MV-4-11 (cell line): ENCODE measurements around the gene NLRC3.

ENCODE experiments used
- DNase-seq: peaks from one replicate; lab custom pipeline; 2025; lab: John Stamatoyannopoulos, UW

Gene NLRC3

DNA sequence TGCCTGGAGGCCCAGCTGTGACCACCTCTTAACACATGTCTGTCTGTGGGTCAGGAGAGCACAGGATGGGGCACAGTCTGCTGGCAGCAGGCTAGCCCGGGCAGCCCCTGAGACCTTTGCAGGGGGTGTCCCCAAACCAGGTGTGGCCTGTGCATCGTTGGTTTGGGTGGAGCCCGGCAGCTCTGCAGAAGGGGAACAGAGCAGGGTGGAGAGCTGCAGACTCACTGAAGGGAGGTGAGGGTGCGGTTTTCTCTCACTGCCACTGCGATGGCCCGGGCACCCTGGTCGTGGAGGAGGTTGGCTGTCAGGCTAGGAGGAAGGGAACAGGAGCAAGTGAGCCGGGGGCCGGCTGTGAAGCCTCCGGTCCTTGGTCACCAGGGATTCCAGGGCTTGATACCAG is 28.8 kb downstream of the NLRC3 start:
- no peak for DNase-seq

DNA sequence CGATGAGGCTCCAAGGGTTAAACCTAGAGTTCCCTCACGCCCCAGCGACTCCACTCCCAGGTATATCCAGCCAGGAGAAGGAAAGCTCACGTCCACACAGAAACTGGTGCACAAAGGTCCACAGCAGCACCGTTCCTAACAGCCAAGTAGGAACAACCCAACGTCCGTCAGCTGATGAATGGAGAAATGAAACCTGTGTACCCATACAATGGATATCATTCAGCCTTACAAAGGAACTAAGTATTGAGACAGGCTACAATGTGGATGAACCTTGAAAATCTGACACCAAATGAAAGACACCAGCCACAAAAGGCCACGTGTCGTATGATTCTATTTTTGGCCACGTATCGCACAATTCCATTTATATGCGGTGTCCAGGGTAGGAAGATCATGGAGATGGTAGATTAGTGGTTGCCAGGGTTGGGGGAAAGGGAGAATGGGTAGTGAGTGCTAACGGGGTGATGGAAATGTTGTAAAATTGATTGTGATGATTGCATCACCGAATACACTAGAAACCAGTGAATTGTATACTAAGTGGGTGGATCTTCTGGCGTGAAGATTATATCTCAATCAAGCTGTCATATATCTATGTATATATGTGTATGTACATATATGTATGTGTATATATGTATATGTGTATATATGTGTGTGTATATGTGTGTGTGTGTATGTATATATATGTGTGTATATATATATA is 30.1 kb downstream of the NLRC3 start:
- DNase-seq: peak; percentile 85

GRCh38 chr16:3542601-3543373 is 34.4 kb downstream of the NLRC3 start:
- no peak for DNase-seq

DNA sequence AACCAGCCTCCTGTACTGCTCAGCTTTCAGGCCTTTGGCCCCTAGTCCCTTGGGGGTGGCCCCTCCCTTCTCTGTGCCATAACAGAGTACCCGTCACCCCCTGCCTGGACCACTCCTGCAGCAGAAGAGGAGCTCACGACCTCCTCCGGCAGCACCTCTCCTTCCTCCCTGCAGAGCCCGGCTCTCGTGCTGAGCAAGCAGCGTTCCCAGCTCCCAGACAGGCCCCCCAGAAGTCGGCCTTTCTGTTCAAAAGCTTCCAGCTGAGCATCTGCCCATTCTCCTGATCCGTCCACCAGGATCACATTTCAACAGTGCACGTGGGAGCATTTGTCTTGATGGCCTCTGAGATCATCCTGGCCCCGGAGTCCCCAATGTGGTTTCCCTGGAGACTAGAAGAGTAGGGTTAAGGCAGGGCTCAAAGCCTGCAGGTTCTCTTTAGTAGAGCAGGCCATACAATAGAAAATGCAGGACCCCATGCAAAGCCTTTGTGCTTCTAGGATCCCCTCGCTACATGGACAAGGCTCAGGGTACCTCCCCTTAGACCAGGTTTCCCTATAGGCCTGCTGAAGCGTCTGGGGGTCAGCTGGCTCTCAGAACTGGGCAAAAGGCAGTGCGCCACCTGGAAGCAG is 35.6 kb downstream of the NLRC3 start:
- DNase-seq: no peak

DNA sequence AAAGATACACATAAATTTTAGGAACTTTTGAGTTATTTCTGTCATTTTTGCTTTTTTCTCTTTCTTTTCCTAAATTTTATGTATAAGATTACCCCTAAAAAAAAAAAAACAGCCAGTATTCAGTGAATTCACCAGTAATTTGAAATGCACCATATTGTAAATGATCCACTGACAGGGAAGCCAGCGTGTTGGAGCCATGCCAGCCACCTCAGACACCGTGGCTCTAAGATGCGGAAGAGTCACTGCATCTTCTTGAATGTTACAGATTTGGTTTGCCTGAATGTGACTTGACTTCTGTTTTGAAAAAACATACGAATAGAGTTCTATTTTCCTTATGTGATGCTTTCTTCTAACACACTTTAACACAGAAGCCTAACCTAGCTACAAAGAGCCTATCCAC is 39.0 kb downstream of the NLRC3 start:
- DNase-seq: no peak

DNA sequence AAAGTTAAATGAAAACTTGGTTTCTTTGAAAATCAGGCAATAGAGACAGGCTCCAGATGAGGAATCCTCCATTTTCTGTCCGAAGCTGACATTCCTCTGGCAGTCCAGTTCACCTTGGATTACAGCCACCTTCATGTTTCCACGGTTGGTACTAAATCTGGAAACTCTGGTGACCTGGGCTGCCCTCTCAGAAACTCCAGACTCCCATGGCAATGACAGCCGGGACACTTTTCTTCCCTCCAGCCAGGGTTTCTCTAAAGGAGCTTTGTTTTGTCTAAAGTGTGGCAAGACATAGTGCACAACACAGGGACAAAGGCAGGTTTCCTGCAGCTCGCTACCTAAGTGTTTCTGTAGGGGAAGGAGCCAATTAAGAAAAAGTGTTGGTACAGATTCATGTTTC is 40.4 kb downstream of the NLRC3 start:
- no peak for DNase-seq

DNA sequence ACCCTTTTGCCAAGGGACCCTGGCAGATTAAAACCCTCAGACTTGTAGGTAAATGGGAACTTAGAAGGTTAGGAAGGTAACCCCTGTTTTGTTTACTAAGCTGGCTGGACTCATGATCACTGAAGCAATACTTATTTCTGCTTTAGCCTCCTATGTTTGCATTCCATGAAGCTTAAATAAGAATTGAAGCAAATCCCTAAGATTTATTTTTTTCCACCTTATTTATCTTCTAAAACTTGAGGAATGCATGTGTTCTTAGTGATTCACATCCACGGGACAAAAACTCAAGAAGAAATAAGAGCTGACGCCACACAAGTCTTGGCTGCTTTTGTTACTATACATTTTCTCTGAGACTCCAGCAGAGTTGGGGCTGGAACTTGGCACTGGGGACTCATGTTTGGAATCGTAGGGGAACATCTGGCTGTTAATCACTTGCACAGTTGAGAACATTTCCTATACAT is 40.9 kb downstream of the NLRC3 start:
- no peak for DNase-seq

- no peak for DNase-seq
These were observed 43.1 kb downstream of the NLRC3 start for GRCh38 chr16:3534126-3534525.

DNA sequence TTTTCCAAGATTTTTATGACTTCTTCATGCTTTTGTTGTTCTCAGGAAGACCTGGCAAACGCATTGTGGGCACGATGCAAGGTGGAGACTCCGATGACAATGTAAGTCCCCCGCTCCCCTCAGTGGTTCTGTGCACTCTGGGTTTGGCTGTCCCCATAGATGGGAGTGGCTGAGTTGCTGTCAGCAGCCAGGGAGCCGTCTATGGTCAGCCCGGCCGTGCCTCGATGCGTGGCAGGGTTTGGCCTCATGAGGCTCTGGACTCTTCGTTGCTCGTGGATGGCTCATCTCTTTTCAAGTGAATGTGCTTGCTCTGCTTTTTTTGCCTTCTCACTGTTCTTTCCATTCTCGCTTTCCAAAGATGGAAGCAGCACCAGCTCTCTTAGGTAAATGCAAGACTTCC is 44.5 kb downstream of the NLRC3 start:
- DNase-seq: no peak

- no peak for DNase-seq
These were observed 46.8 kb downstream of the NLRC3 start for GRCh38 chr16:3530371-3530914.

DNA sequence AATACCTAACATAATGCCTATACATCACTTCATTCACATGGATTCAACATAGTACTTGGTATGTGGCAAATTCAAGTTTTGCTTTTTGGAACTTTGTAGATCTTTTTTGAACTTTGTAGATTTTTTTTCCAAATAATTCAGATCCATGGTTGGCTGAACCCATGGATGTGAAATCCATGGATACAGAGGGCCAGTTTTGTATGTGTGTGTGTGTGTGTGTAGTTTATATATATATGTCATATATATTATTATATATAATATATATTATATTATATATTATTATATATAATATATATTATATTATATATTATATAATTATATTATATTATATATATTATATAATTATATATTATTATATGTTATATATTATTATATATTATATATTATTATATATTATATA is 48.0 kb downstream of the NLRC3 start:
- no peak for DNase-seq

DNA sequence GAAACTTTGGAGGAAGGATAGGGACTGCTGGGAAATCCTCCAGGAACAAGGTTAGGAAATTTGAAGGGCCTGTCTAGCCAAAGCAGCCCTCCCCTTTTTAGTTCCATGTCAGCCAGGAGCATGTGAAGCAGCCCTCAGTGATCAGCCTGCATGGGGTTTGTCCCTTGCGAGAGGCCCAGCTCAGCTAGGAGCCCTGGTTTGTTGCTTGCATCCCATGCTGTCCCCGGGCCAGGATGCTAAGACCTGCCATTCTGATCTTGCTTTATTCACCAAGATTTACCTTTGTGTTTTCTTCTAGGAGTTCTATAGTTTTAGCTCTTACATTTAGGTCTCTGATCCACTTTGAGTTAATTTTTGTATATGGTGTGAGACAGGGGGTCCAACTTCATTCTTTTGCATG is 48.8 kb downstream of the NLRC3 start:
- no peak for DNase-seq

- peak; percentile 56 for DNase-seq
These were observed 49.9 kb downstream of the NLRC3 start for GRCh38 chr16:3527216-3527829.

DNA sequence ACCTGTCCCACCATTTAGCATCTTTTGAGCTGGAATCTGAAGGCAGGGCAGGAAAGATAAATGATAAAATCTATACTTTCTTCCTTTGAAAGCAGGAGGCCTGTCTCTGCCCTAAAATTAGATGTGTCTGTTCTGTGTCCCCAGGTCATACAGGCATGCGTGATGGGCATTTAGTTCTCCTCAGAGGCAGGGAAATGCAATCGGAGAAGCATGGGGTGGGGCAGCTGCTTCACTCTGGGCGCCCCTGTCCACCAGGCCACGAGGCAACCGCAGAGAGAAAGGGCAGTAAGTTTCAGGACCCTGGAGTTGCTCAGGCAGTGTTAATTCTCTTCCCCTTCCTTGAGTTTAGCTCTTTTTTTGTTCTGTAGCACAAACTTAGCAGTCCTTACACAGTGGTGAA is 51.3 kb downstream of the NLRC3 start:
- peak; percentile 56 for DNase-seq

DNA sequence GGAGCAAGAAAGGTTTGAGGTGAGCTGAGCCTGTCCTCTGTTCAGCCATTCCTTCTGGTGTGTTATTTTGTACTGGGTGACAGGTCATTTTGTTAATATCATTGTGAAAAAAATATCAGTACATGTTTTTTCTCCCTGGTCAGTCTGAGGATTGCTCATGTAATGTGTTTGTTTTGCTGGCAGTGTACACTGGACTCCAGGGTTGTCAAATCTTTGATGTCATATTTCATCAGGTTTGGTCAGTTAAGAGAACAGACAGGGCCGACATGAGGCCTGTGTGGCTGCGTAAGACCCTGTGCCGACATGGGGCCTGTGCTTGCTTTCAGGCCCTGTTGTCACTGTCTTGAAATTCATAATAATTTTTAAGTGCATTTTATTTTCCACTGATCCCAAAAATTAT is 53.9 kb downstream of the NLRC3 start:
- DNase-seq: no peak

GRCh38 chr16:3520841-3521240 is 56.4 kb downstream of the NLRC3 start:
- no peak for DNase-seq

DNA sequence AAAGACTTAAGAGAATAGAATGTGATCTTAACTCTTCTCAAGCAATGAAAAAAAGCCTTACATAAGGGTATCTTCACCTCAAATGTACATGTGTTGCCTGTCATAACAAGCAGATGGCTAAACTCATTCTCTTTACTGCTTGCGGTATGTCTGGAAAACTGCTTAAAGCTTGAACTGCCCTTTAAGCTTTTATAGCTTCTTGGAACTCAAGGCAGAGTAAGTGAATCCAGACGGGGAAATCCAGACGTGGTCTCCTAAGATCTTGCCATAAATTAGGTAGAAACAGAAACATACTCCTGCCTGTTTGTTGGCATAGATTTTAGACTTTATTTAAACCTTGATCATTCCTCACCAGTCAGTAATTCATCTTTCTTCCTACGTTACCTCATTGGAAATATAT is 56.8 kb downstream of the NLRC3 start:
- DNase-seq: no peak

- DNase-seq: no peak
These were observed 57.6 kb downstream of the NLRC3 start for GRCh38 chr16:3519581-3519980.

DNA sequence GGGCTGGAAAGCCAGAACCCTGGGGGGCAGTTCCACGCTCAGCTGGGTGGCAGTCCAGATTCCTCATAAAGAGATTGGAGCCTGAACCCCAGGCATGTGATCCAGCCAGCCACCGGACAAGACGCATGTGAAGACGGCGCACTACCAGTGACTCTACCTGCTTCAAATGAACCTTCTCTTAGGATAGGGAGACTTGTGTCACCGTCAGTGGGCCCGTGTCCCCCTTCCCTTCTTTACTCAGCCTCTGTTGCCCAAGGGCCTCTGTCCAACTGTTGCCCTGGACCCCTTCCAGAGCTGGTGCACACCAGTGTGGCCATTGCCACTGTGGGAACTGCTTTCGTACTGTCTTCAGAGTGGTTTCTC is 58.2 kb downstream of the NLRC3 start:
- DNase-seq: no peak

- DNase-seq: no peak
These were observed 58.8 kb downstream of the NLRC3 start for GRCh38 chr16:3518292-3518985.

- no peak for DNase-seq
These were observed 61.3 kb downstream of the NLRC3 start for GRCh38 chr16:3515897-3516296.

DNA sequence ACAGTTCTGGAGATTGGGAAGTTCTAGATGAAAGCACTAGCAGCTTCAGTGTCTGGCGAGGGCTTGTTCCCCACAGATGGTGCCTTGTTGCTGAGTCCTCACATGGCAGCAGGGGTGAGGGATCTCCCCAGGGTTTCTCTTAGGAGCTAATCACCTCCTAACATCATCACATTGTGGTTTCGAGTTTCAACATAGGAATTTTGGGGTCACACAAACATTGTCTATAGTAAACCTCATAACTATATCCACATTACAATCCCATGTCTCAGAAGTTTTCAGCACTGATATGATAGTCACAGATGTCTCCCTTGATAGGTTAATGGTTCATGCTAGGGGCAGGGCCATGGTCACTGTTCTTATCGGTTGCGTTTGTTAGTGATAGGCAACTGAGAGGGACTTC is 62.6 kb downstream of the NLRC3 start:
- DNase-seq: no peak
